Stomach (tissue), 4 donors: ENCODE measurements around the gene WFIKKN2.

Experiments
- CTCF ChIP-seq, 7 experiments: fragments of 450-650 bp in 4 of 7; fragments of 200-600 bp in 3 of 7; sonication (generic) in 3 of 7; IDR thresholded peaks; one replicate each; pipeline ENCODE4 v1.5.1; 2016 to 2019; ENCODE audit warnings: antibody characterized with exemption in 7 of 7, control low read depth in 2 of 7, mild to moderate bottlenecking in 1 of 7
- POLR2A ChIP-seq, 4 donors: fragments of 450-650 bp; IDR thresholded peaks; one replicate each; pipeline ENCODE4 v1.6.1; 2016; ENCODE audit warnings: antibody characterized with exemption in 4 of 4, control low read depth in 2 of 4, mild to moderate bottlenecking in 1 of 4, moderate library complexity in 1 of 4
- POLR2AphosphoS5 ChIP-seq, 3 donors: sonication (generic); formaldehyde crosslinking; IDR thresholded peaks; one replicate each; pipeline ENCODE4 v1.6.1; 2016; ENCODE audit warnings: antibody characterized with exemption in 3 of 3

GRCh38 chr17:50848711-50849110 is 13.3 kb downstream of the WFIKKN2 start:
- TF ChIP-seq CTCF (IDR thresholded peaks at IDR 0.05) (no peak), POLR2A (IDR thresholded peaks at IDR 0.05) (no peak), POLR2AphosphoS5 (IDR thresholded peaks at IDR 0.05) (no peak)
